Left cardiac atrium (tissue), 4 donors: ENCODE measurements around the gene CCDC69. TPM values are rescaled to one million over a fixed set of nuclear protein-coding genes. Genes with fewer than 3 reads are reported as not detected.

Experiments
- ATAC-seq, 2 donors: fragments of 200-7000 bp; cut with Tn5 transposase; one replicate each; pipeline ENCODE4 v1.9.1; 2020; ENCODE audit warnings: mild to moderate bottlenecking in 2 of 2, moderate library complexity in 2 of 2
- DNase-seq: peaks from one replicate; pipeline ENCODE4 v3.0.0-alpha.2; 2020
- intact Hi-C, 2 donors: fragments of 100-400 bp; cut with DNase I; formaldehyde crosslinking; loops; one replicate each; pipeline versions ENCODE4 v1.14.1 to v1.15.1; 2022 to 2023
- total RNA-seq, 2 donors: library from RNA; stranded (reverse); fragmentation: NEBNext Ultra II Directional; extraction: Animal tissue kit (Norgen Biotek cat#: 25700); gene quantifications; one replicate each; pipeline ENCODE4 v1.2.1, GENCODE V29; 2021
- donor health status: DM: no; HTN: yes; CAD: no.
- donor health status: DM: no; HTN: yes; CAD: no; lungs with severe emphysema.
- donor health status: DM: yes; HTN: yes; CAD: no.
- donor health status: Dilated cardiomyopathy.

The CCDC69 gene
- total RNA-seq, 2 donors from 2014 or later: 148 to 161 TPM

- intact Hi-C loops: no loop called here
- ATAC-seq (peak; percentile 8 to 25), DNase-seq (no peak)
Observed at GRCh38 chr5:151155775-151156506, 68.0 kb downstream of the CCDC69 start.

- intact Hi-C loops: no loop called here
- DNase-seq: no peak
- ATAC-seq: no peak
Observed at GRCh38 chr5:151154931-151155774, 68.7 kb downstream of the CCDC69 start.

GRCh38 chr5:151153766-151154272 lies 70.1 kb downstream of the CCDC69 start:
- DNase-seq (no peak), ATAC-seq (no peak)
- intact Hi-C loops: no loop called here

GRCh38 chr5:151153300-151153699 lies 70.6 kb downstream of the CCDC69 start:
- intact Hi-C loops: no loop called here
- ATAC-seq (no peak), DNase-seq (no peak)

GRCh38 chr5:151151793-151152192 lies 72.1 kb downstream of the CCDC69 start:
- intact Hi-C loops: no loop called here
- ATAC-seq (peak in 1 of 2 donors; percentile 10), DNase-seq (no peak)

- no peak for DNase-seq
- ATAC-seq: no peak
- intact Hi-C loops: no loop called here
Observed at GRCh38 chr5:151151263-151151660, 72.6 kb downstream of the CCDC69 start.

- ATAC-seq: peak; percentile 42 to 56
- DNase-seq: no peak
- intact Hi-C loops: no loop called here
Observed at GRCh38 chr5:151150471-151151262, 73.2 kb downstream of the CCDC69 start.

- intact Hi-C loops: no loop called here
- DNase-seq: no peak
- ATAC-seq: no peak
Observed at GRCh38 chr5:151148583-151148982, 75.3 kb downstream of the CCDC69 start.

GRCh38 chr5:151147033-151147432 lies 76.9 kb downstream of the CCDC69 start:
- no peak for DNase-seq
- intact Hi-C loops: no loop called here
- no peak for ATAC-seq

GRCh38 chr5:151146061-151146460 lies 77.8 kb downstream of the CCDC69 start:
- intact Hi-C loops: no loop called here
- ATAC-seq (no peak), DNase-seq (no peak)

- intact Hi-C loops: no loop called here
- ATAC-seq (no peak), DNase-seq (no peak)
Observed at GRCh38 chr5:151144922-151145321, 79.0 kb downstream of the CCDC69 start.

GRCh38 chr5:151144275-151144674 lies 79.6 kb downstream of the CCDC69 start:
- DNase-seq (no peak), ATAC-seq (no peak)
- intact Hi-C loops: no loop called here

GRCh38 chr5:151143645-151144044 lies 80.2 kb downstream of the CCDC69 start:
- intact Hi-C loops: no loop called here
- no peak for ATAC-seq
- DNase-seq: no peak

- no peak for DNase-seq
- intact Hi-C loops: no loop called here
- no peak for ATAC-seq
Observed at GRCh38 chr5:151142933-151143332, 81.0 kb downstream of the CCDC69 start.

- ATAC-seq: peak; percentile 76 to 78
- intact Hi-C loops: no loop called here
- no peak for DNase-seq
Observed at GRCh38 chr5:151141535-151141934, 82.4 kb downstream of the CCDC69 start.

GRCh38 chr5:151140686-151141459 lies 83.0 kb downstream of the CCDC69 start:
- ATAC-seq (peak; percentile 17 to 21), DNase-seq (no peak)
- intact Hi-C loops: no loop called here

GRCh38 chr5:151139646-151140045 lies 84.2 kb downstream of the CCDC69 start:
- intact Hi-C loops: no loop called here
- no peak for DNase-seq
- ATAC-seq: no peak

GRCh38 chr5:151139015-151139414 lies 84.9 kb downstream of the CCDC69 start:
- ATAC-seq: no peak
- intact Hi-C loops: no loop called here
- DNase-seq: no peak

- intact Hi-C loops: no loop called here
- DNase-seq (no peak), ATAC-seq (no peak)
Observed at GRCh38 chr5:151138114-151138513, 85.8 kb downstream of the CCDC69 start.
